ENCODE data around the gene ZNF518A.

- TF ChIP-seq, protein P1, sequence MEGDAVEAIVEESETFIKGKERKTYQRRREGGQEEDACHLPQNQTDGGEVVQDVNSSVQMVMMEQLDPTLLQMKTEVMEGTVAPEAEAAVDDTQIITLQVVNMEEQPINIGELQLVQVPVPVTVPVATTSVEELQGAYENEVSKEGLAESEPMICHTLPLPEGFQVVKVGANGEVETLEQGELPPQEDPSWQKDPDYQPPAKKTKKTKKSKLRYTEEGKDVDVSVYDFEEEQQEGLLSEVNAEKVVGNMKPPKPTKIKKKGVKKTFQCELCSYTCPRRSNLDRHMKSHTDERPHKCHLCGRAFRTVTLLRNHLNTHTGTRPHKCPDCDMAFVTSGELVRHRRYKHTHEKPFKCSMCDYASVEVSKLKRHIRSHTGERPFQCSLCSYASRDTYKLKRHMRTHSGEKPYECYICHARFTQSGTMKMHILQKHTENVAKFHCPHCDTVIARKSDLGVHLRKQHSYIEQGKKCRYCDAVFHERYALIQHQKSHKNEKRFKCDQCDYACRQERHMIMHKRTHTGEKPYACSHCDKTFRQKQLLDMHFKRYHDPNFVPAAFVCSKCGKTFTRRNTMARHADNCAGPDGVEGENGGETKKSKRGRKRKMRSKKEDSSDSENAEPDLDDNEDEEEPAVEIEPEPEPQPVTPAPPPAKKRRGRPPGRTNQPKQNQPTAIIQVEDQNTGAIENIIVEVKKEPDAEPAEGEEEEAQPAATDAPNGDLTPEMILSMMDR (IDR thresholded peaks at IDR 0.05; ENCODE audit: control extremely low read depth in 1 of 3, insufficient read depth in 1 of 3, low read depth in 1 of 3, low read length in 3 of 3): no peak
- TF ChIP-seq, protein P2, sequence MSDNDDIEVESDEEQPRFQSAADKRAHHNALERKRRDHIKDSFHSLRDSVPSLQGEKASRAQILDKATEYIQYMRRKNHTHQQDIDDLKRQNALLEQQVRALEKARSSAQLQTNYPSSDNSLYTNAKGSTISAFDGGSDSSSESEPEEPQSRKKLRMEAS (IDR thresholded peaks at IDR 0.05): no peak
- no peak for TF ChIP-seq EZH2 (IDR thresholded peaks at IDR 0.05; ENCODE audit: low read depth, low read length, severe bottlenecking)
Observed at GRCh38 chr10:96096958-96097357, 33.1 kb upstream of the ZNF518A start.

Measured in H1 (cell line).